ENCODE measurements around the gene FGA.

- TF ChIP-seq, protein P1, sequence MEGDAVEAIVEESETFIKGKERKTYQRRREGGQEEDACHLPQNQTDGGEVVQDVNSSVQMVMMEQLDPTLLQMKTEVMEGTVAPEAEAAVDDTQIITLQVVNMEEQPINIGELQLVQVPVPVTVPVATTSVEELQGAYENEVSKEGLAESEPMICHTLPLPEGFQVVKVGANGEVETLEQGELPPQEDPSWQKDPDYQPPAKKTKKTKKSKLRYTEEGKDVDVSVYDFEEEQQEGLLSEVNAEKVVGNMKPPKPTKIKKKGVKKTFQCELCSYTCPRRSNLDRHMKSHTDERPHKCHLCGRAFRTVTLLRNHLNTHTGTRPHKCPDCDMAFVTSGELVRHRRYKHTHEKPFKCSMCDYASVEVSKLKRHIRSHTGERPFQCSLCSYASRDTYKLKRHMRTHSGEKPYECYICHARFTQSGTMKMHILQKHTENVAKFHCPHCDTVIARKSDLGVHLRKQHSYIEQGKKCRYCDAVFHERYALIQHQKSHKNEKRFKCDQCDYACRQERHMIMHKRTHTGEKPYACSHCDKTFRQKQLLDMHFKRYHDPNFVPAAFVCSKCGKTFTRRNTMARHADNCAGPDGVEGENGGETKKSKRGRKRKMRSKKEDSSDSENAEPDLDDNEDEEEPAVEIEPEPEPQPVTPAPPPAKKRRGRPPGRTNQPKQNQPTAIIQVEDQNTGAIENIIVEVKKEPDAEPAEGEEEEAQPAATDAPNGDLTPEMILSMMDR (IDR thresholded peaks at IDR 0.05; ENCODE audit: control extremely low read depth in 1 of 3, insufficient read depth in 1 of 3, low read depth in 1 of 3, low read length in 3 of 3) = no peak
- no peak for TF ChIP-seq POLR2A (IDR thresholded peaks at IDR 0.05; ENCODE audit: control extremely low read depth in 1 of 2, low read depth in 2 of 2, low read length in 2 of 2)
- no peak for TF ChIP-seq SP1 (IDR thresholded peaks at IDR 0.05; ENCODE audit: low read depth, low read length)
- no peak for TF ChIP-seq CHD2 (IDR thresholded peaks at IDR 0.05; ENCODE audit: low read length)
- TF ChIP-seq JUN (IDR thresholded peaks at IDR 0.05; ENCODE audit: low read depth, low read length) = no peak
- TF ChIP-seq GABPA (IDR thresholded peaks at IDR 0.05; ENCODE audit: borderline replicate concordance, insufficient read depth, low read length) = no peak
- TF ChIP-seq CEBPB (IDR thresholded peaks at IDR 0.05; ENCODE audit: low read depth, low read length) = no peak
- TF ChIP-seq EZH2 (IDR thresholded peaks at IDR 0.05; ENCODE audit: low read depth, low read length, severe bottlenecking) = no peak
- TF ChIP-seq RNF2 (IDR thresholded peaks at IDR 0.05; ENCODE audit: borderline replicate concordance, low read depth, low read length, missing control alignments, poor library complexity, severe bottlenecking) = no peak
- TF ChIP-seq KDM5A (IDR thresholded peaks at IDR 0.05; ENCODE audit: low read length) = no peak
- no peak for TF ChIP-seq MAFK (IDR thresholded peaks at IDR 0.05; ENCODE audit: low read depth, low read length)
- no peak for TF ChIP-seq EP300 (IDR thresholded peaks at IDR 0.05; ENCODE audit: borderline replicate concordance in 1 of 2, low read depth in 2 of 2, low read length in 2 of 2)
- no peak for TF ChIP-seq ZNF274 (IDR thresholded peaks at IDR 0.05; ENCODE audit: borderline replicate concordance, extremely low read depth, low read length)
- TF ChIP-seq RAD21 (IDR thresholded peaks at IDR 0.05 in 1 of 2, conservative IDR thresholded peaks at IDR 0.05 in 1 of 2; ENCODE audit: low read depth in 2 of 2, low read length in 2 of 2) = no peak
Measured at GRCh38 chr4:154612472-154613414, 22.2 kb upstream of the FGA start, which contains the start of gene FGG.

Data from H1 (cell line).